ENCODE measurements around the gene DVL2. TPM values are rescaled to one million over a fixed set of nuclear protein-coding genes. Genes with fewer than 3 reads are reported as not detected.

Gene DVL2
- total and polyA plus RNA-seq, 2 of the 13 experiments (the other 11 are each of a cell fraction or from before 2014, with no cell fraction given), result 5.7 to 38.2 TPM

DNA sequence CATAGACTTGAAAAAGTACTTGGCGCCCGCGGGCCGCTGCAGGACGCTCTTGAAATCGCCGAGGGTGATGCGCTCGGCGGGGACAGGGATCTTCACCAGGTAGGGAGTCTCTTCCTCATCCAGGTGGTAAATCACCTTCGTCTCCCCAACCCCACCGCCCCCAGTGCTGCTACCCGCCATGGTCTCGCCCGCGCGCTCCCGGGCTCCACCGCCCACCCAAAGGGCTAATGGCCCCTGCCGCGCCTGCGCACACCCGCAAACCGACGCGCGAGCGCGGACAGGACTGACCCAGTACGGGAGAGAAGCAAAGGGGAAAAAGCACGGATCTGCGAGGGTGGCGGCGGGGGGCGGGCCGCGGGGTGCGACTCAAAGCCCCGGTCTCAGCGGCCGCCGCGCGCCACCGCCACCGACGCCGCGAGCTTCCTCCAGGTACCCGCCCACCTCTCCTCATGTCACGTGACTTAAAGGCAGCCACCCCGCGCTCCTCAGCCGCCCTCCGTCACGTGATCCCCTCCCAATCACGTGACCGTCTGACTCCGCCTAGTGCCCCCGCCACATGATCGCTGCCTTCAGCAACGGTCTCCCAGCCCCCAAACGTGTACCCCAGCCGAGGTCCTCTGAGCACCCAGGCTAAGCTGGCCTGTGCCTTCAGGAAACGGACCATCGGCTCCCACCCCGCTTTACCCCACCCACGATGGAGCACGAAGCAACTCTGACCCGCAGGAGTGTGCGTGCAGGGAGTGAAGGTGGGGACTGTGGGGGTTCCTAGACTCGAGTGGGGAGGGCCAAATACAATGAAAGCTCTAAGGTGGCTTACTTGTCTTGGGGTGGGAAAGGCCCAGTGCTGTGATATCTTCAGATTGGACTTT is at the start of gene DVL2 (continued):
- TF ChIP-seq, protein P1, sequence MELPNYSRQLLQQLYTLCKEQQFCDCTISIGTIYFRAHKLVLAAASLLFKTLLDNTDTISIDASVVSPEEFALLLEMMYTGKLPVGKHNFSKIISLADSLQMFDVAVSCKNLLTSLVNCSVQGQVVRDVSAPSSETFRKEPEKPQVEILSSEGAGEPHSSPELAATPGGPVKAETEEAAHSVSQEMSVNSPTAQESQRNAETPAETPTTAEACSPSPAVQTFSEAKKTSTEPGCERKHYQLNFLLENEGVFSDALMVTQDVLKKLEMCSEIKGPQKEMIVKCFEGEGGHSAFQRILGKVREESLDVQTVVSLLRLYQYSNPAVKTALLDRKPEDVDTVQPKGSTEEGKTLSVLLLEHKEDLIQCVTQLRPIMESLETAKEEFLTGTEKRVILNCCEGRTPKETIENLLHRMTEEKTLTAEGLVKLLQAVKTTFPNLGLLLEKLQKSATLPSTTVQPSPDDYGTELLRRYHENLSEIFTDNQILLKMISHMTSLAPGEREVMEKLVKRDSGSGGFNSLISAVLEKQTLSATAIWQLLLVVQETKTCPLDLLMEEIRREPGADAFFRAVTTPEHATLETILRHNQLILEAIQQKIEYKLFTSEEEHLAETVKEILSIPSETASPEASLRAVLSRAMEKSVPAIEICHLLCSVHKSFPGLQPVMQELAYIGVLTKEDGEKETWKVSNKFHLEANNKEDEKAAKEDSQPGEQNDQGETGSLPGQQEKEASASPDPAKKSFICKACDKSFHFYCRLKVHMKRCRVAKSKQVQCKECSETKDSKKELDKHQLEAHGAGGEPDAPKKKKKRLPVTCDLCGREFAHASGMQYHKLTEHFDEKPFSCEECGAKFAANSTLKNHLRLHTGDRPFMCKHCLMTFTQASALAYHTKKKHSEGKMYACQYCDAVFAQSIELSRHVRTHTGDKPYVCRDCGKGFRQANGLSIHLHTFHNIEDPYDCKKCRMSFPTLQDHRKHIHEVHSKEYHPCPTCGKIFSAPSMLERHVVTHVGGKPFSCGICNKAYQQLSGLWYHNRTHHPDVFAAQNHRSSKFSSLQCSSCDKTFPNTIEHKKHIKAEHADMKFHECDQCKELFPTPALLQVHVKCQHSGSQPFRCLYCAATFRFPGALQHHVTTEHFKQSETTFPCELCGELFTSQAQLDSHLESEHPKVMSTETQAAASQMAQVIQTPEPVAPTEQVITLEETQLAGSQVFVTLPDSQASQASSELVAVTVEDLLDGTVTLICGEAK (IDR thresholded peaks at IDR 0.05), result no peak
- TF ChIP-seq, protein P1 (CRISPR knock-in tag; IDR thresholded peaks at IDR 0.05), result peak; percentile 77; the same call in 1 of the 2 replicates
- no peak for TF ChIP-seq ZFP41 (CRISPR knock-in tag; IDR thresholded peaks at IDR 0.05; ENCODE audit: borderline replicate concordance)
- TF ChIP-seq SP2 (CRISPR knock-in tag; IDR thresholded peaks at IDR 0.05), result peak; percentile 52; the same call in 1 of the 2 replicates
- TF ChIP-seq MAFK (conservative IDR thresholded peaks at IDR 0.05 in 1 of 2, IDR thresholded peaks at IDR 0.05 in 1 of 2; ENCODE audit: low read length in 2 of 2), result no peak
- peak; percentile 79; the same call in 1 of the 2 replicates for TF ChIP-seq ZNF674 (CRISPR knock-in tag; IDR thresholded peaks at IDR 0.05; ENCODE audit: low read depth)
- peak; percentile 74 for TF ChIP-seq ZNF556 (CRISPR knock-in tag; IDR thresholded peaks at IDR 0.05; ENCODE audit: borderline replicate concordance)
- TF ChIP-seq ARNT (IDR thresholded peaks at IDR 0.05), result no peak
- TF ChIP-seq ZNF605 (CRISPR knock-in tag; IDR thresholded peaks at IDR 0.05), result 0 out of 2 replicates have a peak, but pooled peaks have one; percentile 46
- TF ChIP-seq, protein P2, sequence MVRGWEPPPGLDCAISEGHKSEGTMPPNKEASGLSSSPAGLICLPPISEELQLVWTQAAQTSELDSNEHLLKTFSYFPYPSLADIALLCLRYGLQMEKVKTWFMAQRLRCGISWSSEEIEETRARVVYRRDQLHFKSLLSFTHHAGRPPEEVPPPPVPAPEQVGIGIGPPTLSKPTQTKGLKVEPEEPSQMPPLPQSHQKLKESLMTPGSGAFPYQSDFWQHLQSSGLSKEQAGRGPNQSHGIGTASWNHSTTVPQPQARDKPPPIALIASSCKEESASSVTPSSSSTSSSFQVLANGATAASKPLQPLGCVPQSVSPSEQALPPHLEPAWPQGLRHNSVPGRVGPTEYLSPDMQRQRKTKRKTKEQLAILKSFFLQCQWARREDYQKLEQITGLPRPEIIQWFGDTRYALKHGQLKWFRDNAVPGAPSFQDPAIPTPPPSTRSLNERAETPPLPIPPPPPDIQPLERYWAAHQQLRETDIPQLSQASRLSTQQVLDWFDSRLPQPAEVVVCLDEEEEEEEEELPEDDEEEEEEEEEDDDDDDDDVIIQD (CRISPR knock-in tag; IDR thresholded peaks at IDR 0.05; ENCODE audit: low read depth), result no peak
- TF ChIP-seq FOXJ3 (CRISPR knock-in tag; IDR thresholded peaks at IDR 0.05; ENCODE audit: borderline replicate concordance), result 0 out of 2 replicates have a peak, but pooled peaks have one; percentile 24
- peak; percentile 63; the same call in 1 of the 2 replicates for TF ChIP-seq ZSCAN21 (CRISPR knock-in tag; IDR thresholded peaks at IDR 0.05; ENCODE audit: borderline replicate concordance)
- TF ChIP-seq SOX13 (IDR thresholded peaks at IDR 0.05), result no peak
- peak in 1 of 2 experiments; percentile 19; a peak in 2 of 4 replicates for TF ChIP-seq SOX13 (CRISPR knock-in tag; conservative IDR thresholded peaks at IDR 0.05 in 1 of 2, IDR thresholded peaks at IDR 0.05 in 1 of 2)
- TF ChIP-seq TBP (CRISPR knock-in tag; IDR thresholded peaks at IDR 0.05), result no peak
- TF ChIP-seq ZNF75D (CRISPR knock-in tag; IDR thresholded peaks at IDR 0.05; ENCODE audit: borderline replicate concordance), result no peak
- TF ChIP-seq POLR2AphosphoS2 (IDR thresholded peaks at IDR 0.05; ENCODE audit: low read depth, low read length), result no peak; the same call in 1 of the 2 replicates
- TF ChIP-seq ZNF543 (CRISPR knock-in tag; IDR thresholded peaks at IDR 0.05), result peak; percentile 75
- no peak for TF ChIP-seq FOXP1 (IDR thresholded peaks at IDR 0.05)
- TF ChIP-seq FOXP1 (CRISPR knock-in tag; IDR thresholded peaks at IDR 0.05), result no peak; the same call in 1 of the 2 replicates

Data from HepG2 (cell line).